Esophagus muscularis mucosa (tissue), 4 donors: Measurements from ENCODE around the gene XXYLT1. TPM values are rescaled to one million over a fixed set of nuclear protein-coding genes. Genes with fewer than 3 reads are reported as not detected.

Experiments used
- DNase-seq: peaks from one replicate; pipeline ENCODE4 v3.0.0-alpha.2; 2017; ENCODE audit errors: extremely low spot score
- H3K27ac ChIP-seq, 4 donors: fragments of 200-600 bp; sonication (generic); replicated peaks in 1 of 4; 1 replicate in 3 of 4; 2 replicates in 1 of 4; pipeline ENCODE4 v1.5.1; 2016 to 2019; ENCODE audit warnings: mild to moderate bottlenecking in 1 of 4
- H3K27me3 ChIP-seq, 4 donors: fragments of 200-600 bp; sonication (generic); one replicate each; pipeline versions ENCODE4 v1.5.1 to v1.6.0; 2016 to 2019
- H3K36me3 ChIP-seq, 4 donors: fragments of 200-600 bp; sonication (generic); one replicate each; pipeline ENCODE4 v1.5.1; 2016 to 2019
- H3K4me1 ChIP-seq, 4 donors: fragments of 200-600 bp; sonication (generic); one replicate each; pipeline ENCODE4 v1.5.1; 2016 to 2019
- H3K4me3 ChIP-seq, 4 donors: fragments of 200-600 bp; sonication (generic); 1 replicate in 2 of 4; 2 replicates in 2 of 4; pipeline ENCODE4 v1.5.1; 2016 to 2019; ENCODE audit warnings: mild to moderate bottlenecking in 4 of 4, moderate library complexity in 1 of 4
- H3K9me3 ChIP-seq, 4 donors: fragments of 200-600 bp; sonication (generic); 1 replicate in 3 of 4; 2 replicates in 1 of 4; pipeline ENCODE4 v1.5.1; 2016 to 2019
- EP300 ChIP-seq: sonication (generic); formaldehyde crosslinking; IDR thresholded peaks from one replicate; pipeline ENCODE4 v1.6.1; 2017; ENCODE audit warnings: antibody characterized with exemption
- POLR2A ChIP-seq: fragments of 450-650 bp; IDR thresholded peaks from one replicate; pipeline ENCODE4 v1.6.1; 2017; ENCODE audit warnings: antibody characterized with exemption, moderate library complexity, mild to moderate bottlenecking, low read depth
- POLR2AphosphoS5 ChIP-seq, 2 donors: sonication (generic); formaldehyde crosslinking; IDR thresholded peaks; one replicate each; pipeline ENCODE4 v1.6.1; 2017; ENCODE audit warnings: antibody characterized with exemption in 2 of 2
- WGBS: methylation state at CpG from one replicate; pipeline ENCODE4 v1.1.5; 2018; 5-methylcytosine and 5-hydroxymethylcytosine counted together
- intact Hi-C: fragments of 100-400 bp; cut with DNase I; formaldehyde crosslinking; loops from one replicate; pipeline ENCODE4 v1.15.1; 2023
- total RNA-seq, 4 donors: library from RNA; depleted of rRNA; stranded (reverse); fragments of >200 nt; gene quantifications; one replicate each; pipeline versions ENCODE4 v1.1.0 to v1.2.1, GENCODE V29; 2016
- TF ChIP-seq, protein P1 (sequence below), 3 experiments: fragments of 200-600 bp in 2 of 3; fragments of 450-650 bp in 1 of 3; sonication (generic) in 2 of 3; IDR thresholded peaks; one replicate each; pipeline ENCODE4 v1.5.1; 2017 to 2019; ENCODE audit warnings: antibody characterized with exemption in 3 of 3, mild to moderate bottlenecking in 2 of 3, moderate library complexity in 1 of 3

Gene XXYLT1
- total RNA-seq, 4 donors from 2014 or later = 8.8 to 18.5 (median 13.9) TPM

DNA sequence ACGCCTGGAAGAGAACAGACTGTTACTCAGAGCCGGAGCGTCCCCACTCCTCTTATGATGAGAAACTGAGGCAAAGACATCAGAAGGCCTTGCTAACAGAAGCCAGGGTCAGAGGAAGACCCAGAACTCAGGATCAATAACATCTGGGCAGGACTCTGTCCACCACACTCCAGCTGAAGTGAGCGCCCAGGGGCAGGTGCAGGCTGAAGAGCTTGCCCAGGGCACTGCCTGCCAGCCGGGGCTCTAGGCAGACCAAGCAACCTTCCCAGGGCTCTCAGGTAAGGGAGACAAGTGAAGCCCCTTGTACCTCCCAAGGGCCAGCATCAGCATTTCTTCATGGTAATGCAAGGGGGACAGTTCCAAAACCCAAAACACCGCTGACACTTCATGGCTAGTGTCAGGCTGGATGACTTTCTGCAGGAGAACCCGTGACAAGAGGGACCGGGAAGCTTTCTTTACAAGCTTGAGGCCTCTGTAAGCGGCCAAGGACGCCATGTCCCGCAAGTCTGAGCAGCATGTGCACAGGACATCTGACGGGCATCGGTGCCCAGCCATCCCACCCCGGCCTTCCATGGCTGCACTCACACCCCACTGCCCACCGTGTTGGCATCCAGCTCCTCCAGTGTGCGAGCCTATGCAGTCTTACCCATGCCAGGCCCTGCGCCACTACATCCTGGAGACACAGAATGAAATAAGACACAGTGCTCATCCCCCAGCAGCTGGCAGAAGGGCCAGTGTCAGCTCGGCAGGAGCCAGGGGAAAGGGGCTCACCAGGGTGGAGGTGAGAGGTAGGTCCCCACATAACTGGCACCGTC, 14.1 kb downstream of the XXYLT1 start:
- no peak overlapping the region for H3K4me3 ChIP-seq
- TF ChIP-seq, protein P1, sequence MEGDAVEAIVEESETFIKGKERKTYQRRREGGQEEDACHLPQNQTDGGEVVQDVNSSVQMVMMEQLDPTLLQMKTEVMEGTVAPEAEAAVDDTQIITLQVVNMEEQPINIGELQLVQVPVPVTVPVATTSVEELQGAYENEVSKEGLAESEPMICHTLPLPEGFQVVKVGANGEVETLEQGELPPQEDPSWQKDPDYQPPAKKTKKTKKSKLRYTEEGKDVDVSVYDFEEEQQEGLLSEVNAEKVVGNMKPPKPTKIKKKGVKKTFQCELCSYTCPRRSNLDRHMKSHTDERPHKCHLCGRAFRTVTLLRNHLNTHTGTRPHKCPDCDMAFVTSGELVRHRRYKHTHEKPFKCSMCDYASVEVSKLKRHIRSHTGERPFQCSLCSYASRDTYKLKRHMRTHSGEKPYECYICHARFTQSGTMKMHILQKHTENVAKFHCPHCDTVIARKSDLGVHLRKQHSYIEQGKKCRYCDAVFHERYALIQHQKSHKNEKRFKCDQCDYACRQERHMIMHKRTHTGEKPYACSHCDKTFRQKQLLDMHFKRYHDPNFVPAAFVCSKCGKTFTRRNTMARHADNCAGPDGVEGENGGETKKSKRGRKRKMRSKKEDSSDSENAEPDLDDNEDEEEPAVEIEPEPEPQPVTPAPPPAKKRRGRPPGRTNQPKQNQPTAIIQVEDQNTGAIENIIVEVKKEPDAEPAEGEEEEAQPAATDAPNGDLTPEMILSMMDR (IDR thresholded peaks at IDR 0.05) = no peak
- TF ChIP-seq POLR2A = no peak
- TF ChIP-seq POLR2AphosphoS5 (IDR thresholded peaks at IDR 0.05) = no peak
- TF ChIP-seq EP300 = no peak
- peaks cover 0 to 5% (median 0%) of the 10 kb centered on the region in 4 donors for H3K36me3 ChIP-seq
- peak overlapping the region in 2 of 4 donors; percentile 91 to 96 for H3K27ac ChIP-seq
- DNase-seq = peak; percentile 82
- H3K4me1 ChIP-seq = peaks cover 32 to 60% (median 55%) of the 10 kb centered on the region in 4 donors
- intact Hi-C loops = loop anchor here (5.0 to 10.0 kb wide), 2 partner anchors 145 to 482 kb away; no protein-coding TSS in a partner anchor
- no peaks in the 10 kb centered on the region for H3K9me3 ChIP-seq
- no peaks in the 10 kb centered on the region for H3K27me3 ChIP-seq
- 97% methylated on average over 10 of the region's 19 CpGs for WGBS

DNA sequence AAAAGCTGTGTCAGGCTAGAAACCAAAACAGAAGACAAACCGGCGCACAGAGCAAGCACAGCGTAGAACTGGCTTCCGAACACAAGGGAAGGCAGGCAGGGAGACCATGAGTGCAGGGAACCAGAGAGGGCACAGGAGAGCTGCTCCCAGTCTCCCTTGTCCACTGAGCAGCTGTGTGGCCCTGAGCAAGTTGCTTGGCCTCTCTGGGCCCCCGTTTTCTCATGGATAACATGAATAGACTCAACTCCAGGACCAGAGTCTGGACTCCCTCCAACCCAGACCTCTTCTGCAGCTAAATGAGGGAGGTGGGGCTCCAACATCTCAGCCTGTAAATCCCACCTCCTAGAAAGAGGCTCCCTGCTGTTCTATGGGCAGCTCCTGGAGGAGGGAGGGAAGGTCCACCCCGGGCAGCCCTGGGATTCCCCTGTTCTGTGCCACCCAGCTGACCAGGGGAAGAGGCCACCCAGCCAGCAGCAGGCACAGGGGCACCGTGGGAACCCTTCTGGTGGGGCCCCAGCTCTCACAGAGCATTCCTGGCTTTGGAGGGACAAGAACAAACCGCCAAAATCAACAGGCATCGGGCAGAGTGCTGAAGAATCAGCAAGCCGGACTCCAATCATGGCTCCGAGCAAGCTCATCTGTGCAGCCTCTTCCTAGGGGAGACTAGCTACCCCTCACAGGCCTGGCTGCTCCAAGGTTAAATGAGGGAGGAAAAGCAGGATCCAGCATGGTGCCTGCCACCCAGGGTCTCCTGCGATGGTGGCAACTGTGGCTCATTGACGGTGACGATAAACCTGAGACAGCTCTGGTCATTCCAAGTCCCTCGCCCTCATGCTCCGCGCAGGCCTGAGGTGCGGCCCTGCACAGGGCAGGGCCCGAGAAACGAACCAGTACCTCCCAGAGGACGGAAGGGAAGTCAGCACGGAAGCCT, 15.1 kb downstream of the XXYLT1 start:
- no peaks in the 10 kb centered on the region for H3K27me3 ChIP-seq
- peaks cover 31 to 63% (median 59%) of the 10 kb centered on the region in 4 donors for H3K4me1 ChIP-seq
- no peak for TF ChIP-seq POLR2AphosphoS5 (IDR thresholded peaks at IDR 0.05)
- TF ChIP-seq, protein P1 (IDR thresholded peaks at IDR 0.05) = no peak
- TF ChIP-seq EP300 = no peak
- no peak for TF ChIP-seq POLR2A
- no peak overlapping the region for H3K4me3 ChIP-seq
- peak; percentile 78 for DNase-seq
- WGBS = 96% methylated on average over 11 of the region's 22 CpGs
- H3K9me3 ChIP-seq = no peaks in the 10 kb centered on the region
- intact Hi-C loops = loop anchor here (5.0 to 10.0 kb wide), 2 partner anchors 144 to 481 kb away; no protein-coding TSS in a partner anchor
- H3K27ac ChIP-seq = peak overlapping the region in 1 of 4 donors; percentile 31
- peaks cover 0 to 5% (median 0%) of the 10 kb centered on the region in 4 donors for H3K36me3 ChIP-seq

DNA sequence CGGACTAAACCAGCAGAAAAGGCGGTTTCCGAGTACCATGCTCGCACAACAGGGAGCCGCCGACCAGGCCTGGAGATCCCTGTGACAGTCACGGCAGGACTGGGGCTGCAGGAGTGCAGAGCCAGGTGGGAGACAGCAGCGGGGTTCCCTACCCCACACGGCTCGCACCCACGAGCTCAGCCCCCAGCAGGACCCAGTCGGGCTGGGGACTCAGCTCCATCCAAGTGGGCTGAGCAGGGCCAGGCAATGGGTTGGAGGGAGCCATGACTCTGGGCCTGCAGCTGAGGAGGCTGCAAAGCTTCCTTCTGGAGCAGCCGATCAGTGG, 15.8 kb downstream of the XXYLT1 start:
- no peak overlapping the region for H3K4me3 ChIP-seq
- WGBS = 100% methylated on average over 3 of the region's 13 CpGs
- DNase-seq = no peak
- H3K36me3 ChIP-seq = peaks cover 0 to 5% (median 0%) of the 10 kb centered on the region in 4 donors
- TF ChIP-seq EP300 = no peak
- TF ChIP-seq POLR2AphosphoS5 (IDR thresholded peaks at IDR 0.05) = no peak
- H3K27ac ChIP-seq = peak overlapping the region in 1 of 4 donors; percentile 31
- no peaks in the 10 kb centered on the region for H3K9me3 ChIP-seq
- intact Hi-C loops = loop anchor here (5.0 to 10.0 kb wide), 2 partner anchors 143 to 480 kb away; no protein-coding TSS in a partner anchor
- H3K27me3 ChIP-seq = no peaks in the 10 kb centered on the region
- H3K4me1 ChIP-seq = peaks cover 26 to 59% (median 57%) of the 10 kb centered on the region in 4 donors

DNA sequence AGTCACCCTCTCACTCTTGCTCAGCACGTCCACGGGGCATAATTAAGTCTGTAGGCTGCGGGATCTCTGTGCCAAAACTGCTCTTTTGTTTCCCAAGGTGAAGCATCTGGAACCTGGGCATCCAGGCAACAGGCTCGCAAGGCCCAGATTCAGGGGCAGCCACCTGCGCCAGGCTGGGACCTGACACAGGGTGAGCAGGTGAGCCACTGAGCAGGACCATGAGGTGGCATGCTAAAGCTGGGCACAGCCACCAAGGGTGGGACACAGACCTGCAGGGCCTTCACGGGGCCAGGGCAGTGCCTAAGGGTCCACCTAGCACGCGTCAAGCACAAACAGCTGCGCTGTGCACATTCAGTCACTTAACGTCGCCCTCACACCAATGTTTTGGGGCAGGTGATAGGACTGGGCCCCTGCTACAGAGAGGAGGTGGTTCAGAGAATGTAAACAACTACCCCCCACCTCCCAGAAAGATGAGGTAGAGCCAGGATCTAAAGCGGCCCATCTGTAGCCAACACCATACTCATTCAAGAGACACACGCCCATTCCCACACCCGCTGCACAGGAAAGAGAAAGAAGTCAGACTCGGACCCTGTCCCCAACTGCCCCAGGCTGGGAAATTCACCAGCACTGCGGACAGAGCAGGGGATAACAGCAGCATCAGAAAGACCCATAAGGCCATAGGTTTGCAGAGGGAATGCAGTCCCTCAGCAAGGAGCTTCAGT, 16.3 kb downstream of the XXYLT1 start:
- 91% methylated on average over 11 of the region's 16 CpGs for WGBS
- peak; percentile 60 for DNase-seq
- H3K4me1 ChIP-seq = peaks cover 24 to 58% (median 55%) of the 10 kb centered on the region in 4 donors
- peaks cover 0 to 5% (median 0%) of the 10 kb centered on the region in 4 donors for H3K36me3 ChIP-seq
- H3K27me3 ChIP-seq = no peaks in the 10 kb centered on the region
- H3K9me3 ChIP-seq = no peaks in the 10 kb centered on the region
- TF ChIP-seq POLR2AphosphoS5 (IDR thresholded peaks at IDR 0.05) (no peak), POLR2A (no peak), EP300 (no peak)
- TF ChIP-seq, protein P1 (IDR thresholded peaks at IDR 0.05) = no peak
- H3K4me3 ChIP-seq = no peak overlapping the region
- H3K27ac ChIP-seq = peak overlapping the region in 2 of 4 donors; percentile 64 to 67
- intact Hi-C loops = loop anchor here (5.0 to 10.0 kb wide), 2 partner anchors 142 to 480 kb away; no protein-coding TSS in a partner anchor
